Measurements from ENCODE around the gene GARIN5A. TPM values are rescaled to one million over a fixed set of nuclear protein-coding genes. Genes with fewer than 3 reads are reported as not detected.

The GARIN5A gene
- total and polyA plus RNA-seq, 2 experiments from 2014 or later: 13.3 to 25.0 TPM

DNA sequence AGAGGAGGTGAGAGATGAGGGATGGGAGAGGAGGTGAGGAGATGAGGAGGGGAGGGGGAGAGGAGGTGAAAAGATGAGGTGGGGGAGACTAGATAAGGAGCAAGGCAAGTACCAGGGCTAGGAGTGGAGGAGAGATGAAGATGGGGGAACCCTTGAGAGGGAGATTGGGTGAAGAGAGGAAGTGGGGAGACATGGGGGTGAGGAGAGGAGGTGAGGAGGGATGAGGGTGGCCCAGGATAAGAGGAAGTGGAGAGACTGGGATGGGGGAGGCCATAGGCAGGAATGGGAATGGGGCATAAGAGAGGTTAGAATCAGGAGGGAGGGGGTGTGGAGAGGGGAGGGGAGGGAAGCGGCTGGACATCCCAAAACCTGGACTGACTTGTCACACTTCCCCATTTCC, 17.0 kb downstream of the GARIN5A start:
- TF ChIP-seq STAT1 (IDR thresholded peaks at IDR 0.05; ENCODE audit: unreplicated experiment): no peak
- Histone ChIP-seq H3K27ac (ENCODE audit: low read depth) (no peak overlapping the region), H3K4me1 (ENCODE audit: insufficient read depth) (no peaks in the 10 kb centered on the region), H2AFZ (no peak overlapping the region), H3K27me3 (ENCODE audit: insufficient read depth) (no peaks in the 10 kb centered on the region), H3K4me3 (no peak overlapping the region), H3K36me3 (ENCODE audit: insufficient read depth) (no peaks in the 10 kb centered on the region), H3K4me2 (no peak overlapping the region), H3K79me2 (replicated peaks; ENCODE audit: insufficient read depth) (no peaks in the 10 kb centered on the region), H3F3A (replicated peaks; ENCODE audit: low read depth) (no peaks in the 10 kb centered on the region), H4K20me1 (replicated peaks; ENCODE audit: insufficient read depth) (no peaks in the 10 kb centered on the region), H3K9me2 (ENCODE audit: insufficient read depth) (0 out of 2 replicates have a peak, but pooled peaks cover 3% of the 10 kb centered on the region)
- H3K9me3 Mint-ChIP-seq: peaks cover 87% of the 10 kb centered on the region
- ATAC-seq (no peak), DNase-seq (ENCODE audit: low spot score) (no peak)
- peaks cover 39% of the 10 kb centered on the region for H3K36me3 Mint-ChIP-seq (ENCODE audit: low read depth)
- no peaks in the 10 kb centered on the region for H3K4me1 Mint-ChIP-seq
- peaks cover 14% of the 10 kb centered on the region for H3K27me3 Mint-ChIP-seq (ENCODE audit: insufficient read depth, low read depth, poor library complexity)
- no peak overlapping the region for H3K27ac Mint-ChIP-seq
- H3K4me3 Mint-ChIP-seq: no peak overlapping the region

DNA sequence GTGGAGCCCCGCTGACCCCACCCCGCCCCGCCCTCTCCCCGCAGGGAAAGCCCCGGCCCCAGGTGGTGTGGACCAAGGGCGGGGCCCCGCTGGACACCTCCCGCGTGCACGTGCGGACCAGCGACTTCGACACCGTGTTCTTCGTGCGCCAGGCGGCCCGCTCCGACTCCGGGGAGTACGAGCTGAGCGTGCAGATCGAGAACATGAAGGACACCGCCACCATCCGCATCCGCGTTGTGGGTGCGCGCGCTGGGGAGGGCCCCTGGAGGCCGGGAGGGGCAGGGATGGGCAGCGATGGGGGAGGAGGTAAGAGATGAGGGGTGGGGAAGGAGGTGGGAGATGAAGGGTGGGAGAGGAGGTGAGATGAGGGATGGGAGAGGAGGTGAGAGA, 17.6 kb downstream of the GARIN5A start:
- Mint-ChIP-seq H3K36me3 (ENCODE audit: low read depth) (peaks cover 38% of the 10 kb centered on the region), H3K27me3 (ENCODE audit: insufficient read depth, low read depth, poor library complexity) (peaks cover 11% of the 10 kb centered on the region), H3K4me1 (no peaks in the 10 kb centered on the region), H3K9me3 (peaks cover 85% of the 10 kb centered on the region), H3K27ac (no peak overlapping the region), H3K4me3 (no peak overlapping the region)
- TF ChIP-seq, protein P1, sequence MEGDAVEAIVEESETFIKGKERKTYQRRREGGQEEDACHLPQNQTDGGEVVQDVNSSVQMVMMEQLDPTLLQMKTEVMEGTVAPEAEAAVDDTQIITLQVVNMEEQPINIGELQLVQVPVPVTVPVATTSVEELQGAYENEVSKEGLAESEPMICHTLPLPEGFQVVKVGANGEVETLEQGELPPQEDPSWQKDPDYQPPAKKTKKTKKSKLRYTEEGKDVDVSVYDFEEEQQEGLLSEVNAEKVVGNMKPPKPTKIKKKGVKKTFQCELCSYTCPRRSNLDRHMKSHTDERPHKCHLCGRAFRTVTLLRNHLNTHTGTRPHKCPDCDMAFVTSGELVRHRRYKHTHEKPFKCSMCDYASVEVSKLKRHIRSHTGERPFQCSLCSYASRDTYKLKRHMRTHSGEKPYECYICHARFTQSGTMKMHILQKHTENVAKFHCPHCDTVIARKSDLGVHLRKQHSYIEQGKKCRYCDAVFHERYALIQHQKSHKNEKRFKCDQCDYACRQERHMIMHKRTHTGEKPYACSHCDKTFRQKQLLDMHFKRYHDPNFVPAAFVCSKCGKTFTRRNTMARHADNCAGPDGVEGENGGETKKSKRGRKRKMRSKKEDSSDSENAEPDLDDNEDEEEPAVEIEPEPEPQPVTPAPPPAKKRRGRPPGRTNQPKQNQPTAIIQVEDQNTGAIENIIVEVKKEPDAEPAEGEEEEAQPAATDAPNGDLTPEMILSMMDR (conservative IDR thresholded peaks at IDR 0.05; ENCODE audit: low read depth in 2 of 2): no peak
- Histone ChIP-seq H3K9me2 (ENCODE audit: insufficient read depth) (0 out of 2 replicates have a peak, but pooled peaks cover 3% of the 10 kb centered on the region), H3K4me1 (ENCODE audit: insufficient read depth) (no peaks in the 10 kb centered on the region), H2AFZ (no peak overlapping the region), H3K4me3 (no peak overlapping the region), H3F3A (replicated peaks; ENCODE audit: low read depth) (no peaks in the 10 kb centered on the region), H3K4me2 (no peak overlapping the region), H3K27ac (ENCODE audit: low read depth) (no peak overlapping the region), H4K20me1 (replicated peaks; ENCODE audit: insufficient read depth) (no peaks in the 10 kb centered on the region), H3K27me3 (ENCODE audit: insufficient read depth) (no peaks in the 10 kb centered on the region), H3K79me2 (replicated peaks; ENCODE audit: insufficient read depth) (no peaks in the 10 kb centered on the region), H3K36me3 (ENCODE audit: insufficient read depth) (no peaks in the 10 kb centered on the region)
- DNase-seq (ENCODE audit: low spot score) (no peak), ATAC-seq (no peak)

DNA sequence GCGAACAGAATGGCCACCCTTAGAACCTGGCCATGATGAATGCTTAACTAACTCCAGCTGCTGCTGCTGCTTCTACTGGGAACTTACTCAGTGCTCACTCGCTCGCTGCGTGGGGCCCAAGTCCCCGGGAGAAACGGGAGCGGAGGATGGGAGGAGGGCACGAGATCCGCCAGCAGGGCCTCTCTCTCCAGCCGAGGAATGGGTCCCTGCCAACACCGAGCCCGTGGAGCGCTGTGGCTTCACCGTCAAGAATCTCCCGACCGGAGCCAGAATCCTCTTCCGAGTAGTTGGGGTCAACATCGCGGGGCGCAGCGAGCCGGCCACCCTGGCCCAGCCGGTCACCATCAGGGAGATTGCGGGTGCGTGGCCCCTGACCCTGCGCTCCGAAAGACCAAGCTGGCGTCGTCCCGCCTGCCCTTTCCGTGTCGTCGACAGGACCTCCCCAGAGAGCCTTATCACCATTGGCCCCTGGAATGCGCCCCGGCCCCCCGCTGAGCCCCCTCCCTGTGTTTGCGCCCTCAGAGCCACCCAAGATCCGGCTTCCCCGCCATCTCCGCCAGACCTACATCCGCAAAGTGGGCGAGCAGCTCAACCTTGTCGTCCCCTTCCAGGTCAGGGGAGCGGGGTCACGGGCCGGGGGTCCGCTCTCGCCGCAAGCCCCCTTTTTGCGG, 18.1 kb downstream of the GARIN5A start:
- Histone ChIP-seq H3F3A (replicated peaks; ENCODE audit: low read depth) (no peaks in the 10 kb centered on the region), H3K4me3 (no peak overlapping the region), H2AFZ (0 out of 2 replicates have a peak overlapping the region, but pooled peaks have one; percentile 38), H3K4me2 (no peak overlapping the region), H4K20me1 (replicated peaks; ENCODE audit: insufficient read depth) (no peaks in the 10 kb centered on the region), H3K27me3 (ENCODE audit: insufficient read depth) (no peaks in the 10 kb centered on the region), H3K9me2 (ENCODE audit: insufficient read depth) (0 out of 2 replicates have a peak, but pooled peaks cover 3% of the 10 kb centered on the region), H3K4me1 (ENCODE audit: insufficient read depth) (no peaks in the 10 kb centered on the region), H3K36me3 (ENCODE audit: insufficient read depth) (no peaks in the 10 kb centered on the region), H3K79me2 (replicated peaks; ENCODE audit: insufficient read depth) (no peaks in the 10 kb centered on the region), H3K27ac (ENCODE audit: low read depth) (no peak overlapping the region)
- Mint-ChIP-seq H3K36me3 (ENCODE audit: low read depth) (peaks cover 38% of the 10 kb centered on the region), H3K27me3 (ENCODE audit: insufficient read depth, low read depth, poor library complexity) (peaks cover 11% of the 10 kb centered on the region), H3K4me1 (no peaks in the 10 kb centered on the region), H3K9me3 (peaks cover 84% of the 10 kb centered on the region), H3K27ac (no peak overlapping the region), H3K4me3 (no peak overlapping the region)
- DNase-seq (ENCODE audit: low spot score) (peak; percentile 30), ATAC-seq (no peak)
- no peak for TF ChIP-seq ZNF331 (CRISPR knock-in tag; IDR thresholded peaks at IDR 0.05; ENCODE audit: low read depth)
- TF ChIP-seq, protein P2, sequence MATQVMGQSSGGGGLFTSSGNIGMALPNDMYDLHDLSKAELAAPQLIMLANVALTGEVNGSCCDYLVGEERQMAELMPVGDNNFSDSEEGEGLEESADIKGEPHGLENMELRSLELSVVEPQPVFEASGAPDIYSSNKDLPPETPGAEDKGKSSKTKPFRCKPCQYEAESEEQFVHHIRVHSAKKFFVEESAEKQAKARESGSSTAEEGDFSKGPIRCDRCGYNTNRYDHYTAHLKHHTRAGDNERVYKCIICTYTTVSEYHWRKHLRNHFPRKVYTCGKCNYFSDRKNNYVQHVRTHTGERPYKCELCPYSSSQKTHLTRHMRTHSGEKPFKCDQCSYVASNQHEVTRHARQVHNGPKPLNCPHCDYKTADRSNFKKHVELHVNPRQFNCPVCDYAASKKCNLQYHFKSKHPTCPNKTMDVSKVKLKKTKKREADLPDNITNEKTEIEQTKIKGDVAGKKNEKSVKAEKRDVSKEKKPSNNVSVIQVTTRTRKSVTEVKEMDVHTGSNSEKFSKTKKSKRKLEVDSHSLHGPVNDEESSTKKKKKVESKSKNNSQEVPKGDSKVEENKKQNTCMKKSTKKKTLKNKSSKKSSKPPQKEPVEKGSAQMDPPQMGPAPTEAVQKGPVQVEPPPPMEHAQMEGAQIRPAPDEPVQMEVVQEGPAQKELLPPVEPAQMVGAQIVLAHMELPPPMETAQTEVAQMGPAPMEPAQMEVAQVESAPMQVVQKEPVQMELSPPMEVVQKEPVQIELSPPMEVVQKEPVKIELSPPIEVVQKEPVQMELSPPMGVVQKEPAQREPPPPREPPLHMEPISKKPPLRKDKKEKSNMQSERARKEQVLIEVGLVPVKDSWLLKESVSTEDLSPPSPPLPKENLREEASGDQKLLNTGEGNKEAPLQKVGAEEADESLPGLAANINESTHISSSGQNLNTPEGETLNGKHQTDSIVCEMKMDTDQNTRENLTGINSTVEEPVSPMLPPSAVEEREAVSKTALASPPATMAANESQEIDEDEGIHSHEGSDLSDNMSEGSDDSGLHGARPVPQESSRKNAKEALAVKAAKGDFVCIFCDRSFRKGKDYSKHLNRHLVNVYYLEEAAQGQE (IDR thresholded peaks at IDR 0.05; ENCODE audit: unreplicated experiment): no peak
- no peak for TF ChIP-seq ZNF114 (CRISPR knock-in tag; IDR thresholded peaks at IDR 0.05)
- no peak for TF ChIP-seq STAT1 (IDR thresholded peaks at IDR 0.05; ENCODE audit: unreplicated experiment)
- TF ChIP-seq EZH2 (IDR thresholded peaks at IDR 0.05; ENCODE audit: low read depth, unreplicated experiment): no peak
